BE2C (cell line): ENCODE data around the gene CEP350.

Experiments
- DNase-seq: peaks from one replicate; pipeline ENCODE4 v3.0.0-alpha.2; 2020
- H3K27me3 ChIP-seq: fragments of 250-450 bp; sonication (Bioruptor Pico); 2 replicates; pipeline ENCODE4 v1.5.1; 2020; ENCODE audit warnings: mild to moderate bottlenecking
- H3K36me3 ChIP-seq: fragments of 250-450 bp; sonication (Bioruptor Pico); 2 replicates; pipeline ENCODE4 v1.5.1; 2020; ENCODE audit warnings: mild to moderate bottlenecking
- H3K4me1 ChIP-seq: fragments of 250-450 bp; sonication (Bioruptor Pico); 2 replicates; pipeline ENCODE4 v1.5.1; 2020
- H3K4me3 ChIP-seq: 2 replicates; pipeline ENCODE4 v1.5.1; 2011; ENCODE audit warnings: low read depth, low read length
- H3K9me3 ChIP-seq: fragments of 250-450 bp; sonication (Bioruptor Pico); 2 replicates; pipeline ENCODE4 v1.5.1; 2020
- CTCF ChIP-seq: IDR thresholded peaks from 2 replicates; pipeline ENCODE4 v1.5.1; 2012; ENCODE audit warnings: mild to moderate bottlenecking, low read depth, low read length

Gene CEP350

GRCh38 chr1:180041582-180041981 lies 87.0 kb downstream of the CEP350 start:
- H3K4me3 ChIP-seq = no peak overlapping the region
- DNase-seq = no peak
- no peak for TF ChIP-seq CTCF
- no peaks in the 10 kb centered on the region for H3K27me3 ChIP-seq
- H3K4me1 ChIP-seq = no peaks in the 10 kb centered on the region
- H3K36me3 ChIP-seq = peaks cover 58% of the 10 kb centered on the region
- H3K9me3 ChIP-seq = no peaks in the 10 kb centered on the region

- H3K36me3 ChIP-seq = peaks cover 53% of the 10 kb centered on the region
- DNase-seq = no peak
Measured at GRCh38 chr1:180042988-180043622, 88.5 kb downstream of the CEP350 start.

DNA sequence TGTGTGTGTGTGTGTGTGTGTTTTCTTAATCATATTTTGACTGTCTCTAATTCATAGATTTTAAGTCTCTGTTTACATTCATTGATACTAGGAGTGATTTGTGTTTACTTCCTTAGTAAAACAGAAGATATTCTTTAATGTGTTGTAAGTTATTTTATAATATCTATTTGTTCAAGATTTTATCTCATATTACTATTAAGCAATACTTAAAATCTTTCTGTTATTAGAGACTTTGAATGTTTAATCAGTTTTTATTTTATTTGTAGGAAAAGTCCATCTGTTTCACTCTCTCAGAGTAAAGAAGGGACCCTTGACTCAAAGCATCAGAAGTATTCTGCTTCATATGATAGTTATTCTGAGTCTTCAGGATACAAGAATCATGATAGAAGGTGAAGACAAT lies 89.2 kb downstream of the CEP350 start:
- DNase-seq = no peak
- Histone ChIP-seq H3K4me1 (no peaks in the 10 kb centered on the region), H3K4me3 (no peak overlapping the region), H3K27me3 (no peaks in the 10 kb centered on the region), H3K36me3 (peaks cover 55% of the 10 kb centered on the region), H3K9me3 (no peaks in the 10 kb centered on the region)
- TF ChIP-seq CTCF = no peak

More at GRCh38 chr1:180042988-180043622, 88.5 kb downstream of the CEP350 start:
- H3K9me3 ChIP-seq = no peaks in the 10 kb centered on the region
- H3K27me3 ChIP-seq = no peaks in the 10 kb centered on the region
- no peak overlapping the region for H3K4me3 ChIP-seq
- no peaks in the 10 kb centered on the region for H3K4me1 ChIP-seq
- no peak for TF ChIP-seq CTCF

GRCh38 chr1:180046674-180047073 lies 92.1 kb downstream of the CEP350 start:
- no peak for DNase-seq
- peaks cover 60% of the 10 kb centered on the region for H3K36me3 ChIP-seq
- no peak for TF ChIP-seq CTCF

DNA sequence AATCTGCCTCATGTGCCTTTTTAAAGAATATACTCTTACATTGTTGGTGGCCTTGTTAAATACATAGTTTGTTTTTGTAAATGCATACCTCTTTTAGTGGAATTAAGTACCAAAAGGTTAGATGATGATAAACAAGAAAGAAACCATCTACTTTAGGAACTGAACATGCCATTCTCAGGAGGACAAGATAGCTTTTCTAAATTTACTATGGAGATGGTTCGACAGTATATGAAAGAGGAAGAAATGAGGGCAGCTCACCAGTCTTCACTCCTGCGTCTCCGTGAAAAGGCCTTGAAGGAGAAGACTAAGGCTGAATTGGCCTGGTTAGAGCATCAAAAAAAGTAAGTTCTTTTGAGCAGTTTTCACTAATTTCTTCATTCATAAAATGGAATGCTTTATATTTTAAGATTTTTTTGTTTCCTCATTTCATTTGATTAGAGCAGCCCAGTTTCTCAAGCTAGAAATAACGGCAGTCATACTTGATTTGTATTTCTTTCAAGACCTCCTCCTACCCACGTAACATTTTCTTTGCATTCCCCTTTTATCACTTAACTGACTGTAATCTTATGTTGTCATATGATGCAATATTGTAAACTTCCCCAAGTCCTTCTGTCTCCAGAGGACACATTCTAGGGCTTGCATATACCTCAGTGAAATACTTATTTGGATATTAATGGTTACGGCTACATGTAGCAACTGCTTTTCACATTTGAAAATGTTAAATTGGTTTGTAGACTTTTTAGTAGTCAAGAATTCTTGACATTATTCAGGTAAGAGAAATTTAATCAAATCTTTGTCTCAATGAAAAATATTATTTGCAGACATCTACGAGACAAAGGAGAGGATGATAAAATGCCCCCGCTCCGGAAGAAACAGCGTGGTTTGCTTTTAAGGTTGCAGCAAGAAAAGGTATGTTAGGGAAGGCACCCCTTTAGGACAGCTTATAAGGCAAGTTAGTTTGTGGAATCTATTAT lies 99.3 kb downstream of the CEP350 start:
- TF ChIP-seq CTCF = no peak
- Histone ChIP-seq H3K4me3 (no peak overlapping the region), H3K27me3 (no peaks in the 10 kb centered on the region), H3K4me1 (0 out of 2 replicates have a peak, but pooled peaks cover 4% of the 10 kb centered on the region), H3K36me3 (peaks cover 23% of the 10 kb centered on the region), H3K9me3 (no peaks in the 10 kb centered on the region)
- DNase-seq = no peak

More at GRCh38 chr1:180046674-180047073, 92.1 kb downstream of the CEP350 start:
- H3K9me3 ChIP-seq = no peaks in the 10 kb centered on the region
- no peaks in the 10 kb centered on the region for H3K27me3 ChIP-seq
- no peaks in the 10 kb centered on the region for H3K4me1 ChIP-seq
- H3K4me3 ChIP-seq = no peak overlapping the region

- Histone ChIP-seq H3K4me3 (no peak overlapping the region), H3K36me3 (peaks cover 21% of the 10 kb centered on the region)
Measured at GRCh38 chr1:180057883-180058396, 103.3 kb downstream of the CEP350 start.

More at GRCh38 chr1:180057883-180058396, 103.3 kb downstream of the CEP350 start:
- no peak for DNase-seq
- Histone ChIP-seq H3K9me3 (no peaks in the 10 kb centered on the region), H3K27me3 (no peaks in the 10 kb centered on the region), H3K4me1 (0 out of 2 replicates have a peak, but pooled peaks cover 4% of the 10 kb centered on the region)
- no peak for TF ChIP-seq CTCF
